Breast epithelium (tissue), 4 donors: ENCODE data around the gene MBLAC2. TPM values are rescaled to one million over a fixed set of nuclear protein-coding genes. Genes with fewer than 3 reads are reported as not detected.

Experiments
- DNase-seq, 2 donors: peaks; one replicate each; pipeline ENCODE4 v3.0.0-alpha.2; 2019; ENCODE audit warnings: low spot score in 2 of 2
- H3K27ac ChIP-seq, 2 donors: fragments of 200-600 bp; sonication (generic) in 1 of 2; one replicate each; pipeline ENCODE4 v1.5.1; 2016 to 2019; ENCODE audit warnings: mild to moderate bottlenecking in 1 of 2
- H3K27me3 ChIP-seq, 2 donors: fragments of 200-600 bp; sonication (generic) in 1 of 2; one replicate each; pipeline versions ENCODE4 v1.5.1 to v1.6.0; 2017 to 2019; ENCODE audit warnings: control low read depth in 1 of 2, mild to moderate bottlenecking in 1 of 2
- H3K36me3 ChIP-seq: fragments of 200-600 bp; one replicate; pipeline ENCODE4 v1.5.1; 2019
- H3K4me1 ChIP-seq, 2 donors: fragments of 200-600 bp; sonication (generic); one replicate each; pipeline ENCODE4 v1.5.1; 2016 to 2019; ENCODE audit warnings: control low read depth in 1 of 2
- H3K4me3 ChIP-seq, 3 donors: fragments of 200-600 bp; sonication (generic); 1 replicate in 2 of 3; 2 replicates in 1 of 3; pipeline ENCODE4 v1.5.1; 2016 to 2019; ENCODE audit warnings: mild to moderate bottlenecking in 3 of 3, moderate library complexity in 2 of 3
- H3K9me3 ChIP-seq, 2 donors: fragments of 200-600 bp; sonication (generic) in 1 of 2; one replicate each; pipeline ENCODE4 v1.5.1; 2016 to 2019; ENCODE audit warnings: control low read depth in 1 of 2
- CTCF ChIP-seq, 3 donors: fragments of 450-650 bp; IDR thresholded peaks; one replicate each; pipeline ENCODE4 v1.5.1; 2016 to 2017; ENCODE audit warnings: antibody characterized with exemption in 3 of 3, mild to moderate bottlenecking in 3 of 3, moderate library complexity in 3 of 3
- POLR2A ChIP-seq: fragments of 450-650 bp; IDR thresholded peaks from one replicate; pipeline ENCODE4 v1.6.1; 2016; ENCODE audit warnings: antibody characterized with exemption, mild to moderate bottlenecking, moderate library complexity
- POLR2AphosphoS5 ChIP-seq, 3 donors: sonication (generic); formaldehyde crosslinking; IDR thresholded peaks; one replicate each; pipeline ENCODE4 v1.6.1; 2017; ENCODE audit warnings: antibody characterized with exemption in 3 of 3
- intact Hi-C: fragments of 100-400 bp; cut with DNase I; formaldehyde crosslinking; loops from one replicate; pipeline ENCODE4 v1.15.1; 2023; ENCODE audit warnings: low total_unique reads
- total RNA-seq, 3 donors: library from RNA; depleted of rRNA; stranded (reverse); fragments of >200 nt; gene quantifications; one replicate each; pipeline ENCODE4 v1.1.0, GENCODE V29; 2016

Gene MBLAC2
- total RNA-seq, 3 donors from 2014 or later: 4.5 to 10.0 (median 5.2) TPM

- H3K4me3 ChIP-seq: peak overlapping the region; percentile 2 to 58 (median 41)
Measured at GRCh38 chr5:90477621-90478215, 3.1 kb upstream of the MBLAC2 start.

GRCh38 chr5:90477073-90477472 lies 2.5 kb upstream of the MBLAC2 start:
- H3K27me3 ChIP-seq: no peaks in the 10 kb centered on the region
- H3K4me1 ChIP-seq: no peaks in the 10 kb centered on the region
- TF ChIP-seq POLR2A: no peak
- no peak for TF ChIP-seq POLR2AphosphoS5 (IDR thresholded peaks at IDR 0.05)
- no peak for TF ChIP-seq CTCF (IDR thresholded peaks at IDR 0.05)
- no peaks in the 10 kb centered on the region for H3K9me3 ChIP-seq
- no peaks in the 10 kb centered on the region for H3K36me3 ChIP-seq
- intact Hi-C loops: no loop called here
- H3K27ac ChIP-seq: peak overlapping the region; percentile 75 to 84
- DNase-seq: no peak
- H3K4me3 ChIP-seq: peak overlapping the region in 2 of 3 donors; percentile 41 to 58

More at GRCh38 chr5:90477621-90478215, 3.1 kb upstream of the MBLAC2 start:
- DNase-seq: no peak
- Histone ChIP-seq H3K36me3 (no peaks in the 10 kb centered on the region), H3K4me1 (no peaks in the 10 kb centered on the region), H3K27me3 (no peaks in the 10 kb centered on the region), H3K9me3 (no peaks in the 10 kb centered on the region), H3K27ac (peak overlapping the region; percentile 75 to 84)
- TF ChIP-seq POLR2A (no peak), POLR2AphosphoS5 (IDR thresholded peaks at IDR 0.05) (no peak), CTCF (IDR thresholded peaks at IDR 0.05) (no peak)
- intact Hi-C loops: no loop called here

GRCh38 chr5:90476391-90476790 lies 1.8 kb upstream of the MBLAC2 start:
- no peak for TF ChIP-seq CTCF (IDR thresholded peaks at IDR 0.05)
- TF ChIP-seq POLR2A: no peak
- TF ChIP-seq POLR2AphosphoS5 (IDR thresholded peaks at IDR 0.05): no peak
- no peaks in the 10 kb centered on the region for H3K4me1 ChIP-seq
- H3K36me3 ChIP-seq: no peaks in the 10 kb centered on the region
- DNase-seq: no peak
- no peaks in the 10 kb centered on the region for H3K27me3 ChIP-seq
- intact Hi-C loops: no loop called here
- H3K4me3 ChIP-seq: no peak overlapping the region
- H3K27ac ChIP-seq: peak overlapping the region; percentile 10 to 29
- H3K9me3 ChIP-seq: no peaks in the 10 kb centered on the region

GRCh38 chr5:90475436-90475980 lies 937 bp upstream of the MBLAC2 start:
- intact Hi-C loops: no loop called here
- H3K4me1 ChIP-seq: no peaks in the 10 kb centered on the region
- no peaks in the 10 kb centered on the region for H3K36me3 ChIP-seq
- H3K4me3 ChIP-seq: peak overlapping the region in 2 of 3 donors; percentile 60 to 71
- H3K27me3 ChIP-seq: no peaks in the 10 kb centered on the region
- no peak overlapping the region for H3K27ac ChIP-seq
- TF ChIP-seq POLR2A: no peak
- TF ChIP-seq POLR2AphosphoS5 (IDR thresholded peaks at IDR 0.05): no peak
- no peak for TF ChIP-seq CTCF (IDR thresholded peaks at IDR 0.05)
- no peaks in the 10 kb centered on the region for H3K9me3 ChIP-seq
- DNase-seq: no peak

- Histone ChIP-seq H3K36me3 (no peaks in the 10 kb centered on the region), H3K4me3 (peak overlapping the region; percentile 60 to 86 (median 71)), H3K27me3 (no peaks in the 10 kb centered on the region), H3K4me1 (no peaks in the 10 kb centered on the region), H3K27ac (peak overlapping the region; percentile 51 to 70), H3K9me3 (no peaks in the 10 kb centered on the region)
- no peak for TF ChIP-seq CTCF (IDR thresholded peaks at IDR 0.05)
- TF ChIP-seq POLR2AphosphoS5 (IDR thresholded peaks at IDR 0.05): no peak
- TF ChIP-seq POLR2A: no peak
- DNase-seq: no peak
- intact Hi-C loops: loop anchor here (1.0 kb wide), 1 partner anchor 41 kb away; no protein-coding TSS in a partner anchor
Measured at GRCh38 chr5:90473396-90474234, 956 bp downstream of the MBLAC2 start.
